Measurements from ENCODE around the gene GALNS. TPM values are rescaled to one million over a fixed set of nuclear protein-coding genes. Genes with fewer than 3 reads are reported as not detected.
"Not testable (repeated sequence)": the region's sequence is repeated elsewhere in the genome, so short reads cannot be mapped to it uniquely, and the experiment has no call there.

The GALNS gene
- total RNA-seq, 1 experiment from 2014 or later, result 20.0 TPM

GRCh38 chr16:88774544-88775393 lies 82.0 kb downstream of the GALNS start:
- no peak for DNase-seq (ENCODE audit: extremely low read depth, low read depth)

- no peak for DNase-seq (ENCODE audit: extremely low read depth, low read depth)
Observed at GRCh38 chr16:88773812-88774291, 82.9 kb downstream of the GALNS start.

- no peak for DNase-seq (ENCODE audit: extremely low read depth, low read depth)
Observed at GRCh38 chr16:88772871-88773811, 83.6 kb downstream of the GALNS start.

GRCh38 chr16:88771781-88772180 lies 85.0 kb downstream of the GALNS start:
- not testable (repeated sequence) for DNase-seq (ENCODE audit: extremely low read depth, low read depth)

GRCh38 chr16:88771294-88771772 lies 85.4 kb downstream of the GALNS start:
- no peak for DNase-seq (ENCODE audit: extremely low read depth, low read depth)

- DNase-seq (ENCODE audit: extremely low read depth, low read depth), result no peak
Observed at GRCh38 chr16:88770461-88771293, 86.1 kb downstream of the GALNS start.

GRCh38 chr16:88769617-88770460 lies 86.9 kb downstream of the GALNS start:
- DNase-seq (ENCODE audit: extremely low read depth, low read depth), result no peak

- DNase-seq (ENCODE audit: extremely low read depth, low read depth), result no peak
Observed at GRCh38 chr16:88768071-88768783, 88.5 kb downstream of the GALNS start.

GRCh38 chr16:88767546-88768070 lies 89.1 kb downstream of the GALNS start:
- no peak for DNase-seq (ENCODE audit: extremely low read depth, low read depth)

- DNase-seq (ENCODE audit: extremely low read depth, low read depth), result no peak
Observed at GRCh38 chr16:88766975-88767374, 89.8 kb downstream of the GALNS start.

- no peak for DNase-seq (ENCODE audit: extremely low read depth, low read depth)
Observed at GRCh38 chr16:88764913-88765349, 91.8 kb downstream of the GALNS start.

GRCh38 chr16:88764080-88764479 lies 92.7 kb downstream of the GALNS start:
- no peak for DNase-seq (ENCODE audit: extremely low read depth, low read depth)

Other genes with a start within 250 kb of the GALNS start
- gene IL17C, start 218.4 kb downstream of the GALNS start, total RNA-seq (2014; rRNA removed; shearing (Covaris generic)), result not detected in 2 replicates
- gene CYBA, start 205.9 kb downstream of the GALNS start, total RNA-seq (2014; rRNA removed; shearing (Covaris generic)), result 143 and 165 TPM in 2 replicates
- 7.0 and 7.4 TPM in 2 replicates for gene MVD, start 193.9 kb downstream of the GALNS start, total RNA-seq (2014; rRNA removed; shearing (Covaris generic))
- gene SNAI3, start 170.4 kb downstream of the GALNS start, total RNA-seq (2014; rRNA removed; shearing (Covaris generic)), result not detected in 2 replicates
- 11.3 and 11.8 TPM in 2 replicates for gene RNF166, start 150.5 kb downstream of the GALNS start, total RNA-seq (2014; rRNA removed; shearing (Covaris generic))
- gene CTU2, start 150.4 kb downstream of the GALNS start, total RNA-seq (2014; rRNA removed; shearing (Covaris generic)), result 9.8 and 10.4 TPM in 2 replicates
- 81.4 and 91.4 TPM in 2 replicates for gene PIEZO1, start 71.7 kb downstream of the GALNS start, total RNA-seq (2014; rRNA removed; shearing (Covaris generic))
- 12.5 and 13.8 TPM in 2 replicates for gene CDT1, start 53.2 kb downstream of the GALNS start, total RNA-seq (2014; rRNA removed; shearing (Covaris generic))
- gene APRT, start 45.0 kb downstream of the GALNS start, total RNA-seq (2014; rRNA removed; shearing (Covaris generic)), result 124 and 160 TPM in 2 replicates
- gene TRAPPC2L, start 180 bp upstream of the GALNS start, total RNA-seq (2014; rRNA removed; shearing (Covaris generic)), result 20.0 and 21.1 TPM in 2 replicates
- gene PABPN1L, start 9.7 kb upstream of the GALNS start, total RNA-seq (2014; rRNA removed; shearing (Covaris generic)), result 0.43 TPM in 1 of 2 replicates, not detected in the other
- not detected in 2 replicates for gene CBFA2T3, start 120.3 kb upstream of the GALNS start, total RNA-seq (2014; rRNA removed; shearing (Covaris generic))
- gene ACSF3, start 236.9 kb upstream of the GALNS start, total RNA-seq (2014; rRNA removed; shearing (Covaris generic)), result 19.6 and 20.4 TPM in 2 replicates